WERI-Rb-1 (cell line): ENCODE results near the gene MARK4.

Experiments
- DNase-seq: peaks from one replicate; pipeline ENCODE4 v3.0.0-alpha.2; 2020
- H3K27ac ChIP-seq: fragments of 250-450 bp; sonication (Bioruptor Pico); 2 replicates; pipeline ENCODE4 v1.5.1; 2020; ENCODE audit warnings: mild to moderate bottlenecking, moderate library complexity
- H3K27me3 ChIP-seq: fragments of 250-450 bp; sonication (Bioruptor Pico); 2 replicates; pipeline ENCODE4 v1.5.1; 2021; ENCODE audit warnings: mild to moderate bottlenecking, low read depth, moderate library complexity; ENCODE audit not compliant: insufficient read depth, severe bottlenecking
- H3K36me3 ChIP-seq: fragments of 250-450 bp; sonication (Bioruptor Pico); 2 replicates; pipeline ENCODE4 v1.5.1; 2020; ENCODE audit warnings: mild to moderate bottlenecking, moderate library complexity
- H3K4me3 ChIP-seq: 2 replicates; pipeline ENCODE4 v1.5.1; 2011; ENCODE audit warnings: low read depth, mild to moderate bottlenecking, control low read depth, low read length
- H3K9me3 ChIP-seq: fragments of 250-450 bp; sonication (Bioruptor Pico); 2 replicates; pipeline ENCODE4 v1.5.1; 2021; ENCODE audit warnings: mild to moderate bottlenecking, moderate library complexity; ENCODE audit not compliant: severe bottlenecking
- CTCF ChIP-seq: IDR thresholded peaks from 2 replicates; pipeline ENCODE4 v1.5.1; 2011; ENCODE audit warnings: low read depth, mild to moderate bottlenecking, control low read depth, inconsistent platforms, low read length

The MARK4 gene

GRCh38 chr19:45250832-45251451 lies at the start of gene MARK4:
MARK4 (plus strand) TSS chr19:45251271; CDS start chr19:45251589, 318 bp downstream.
- Histone ChIP-seq H3K36me3 (peaks cover 7% of the 10 kb centered on the region; the same call in 1 of the 2 replicates), H3K9me3 (no peaks in the 10 kb centered on the region), H3K27me3 (no peaks in the 10 kb centered on the region), H3K4me3 (peak within 1 kb of the TSS; percentile 56), H3K27ac (peak within 1 kb of the TSS; percentile 68)
- DNase-seq = peak; percentile 58
- TF ChIP-seq CTCF = no peak

- DNase-seq = no peak
- no peaks in the 10 kb centered on the region for H3K36me3 ChIP-seq
- TF ChIP-seq CTCF = no peak
- H3K4me3 ChIP-seq = no peak overlapping the region
- no peaks in the 10 kb centered on the region for H3K9me3 ChIP-seq
- no peak overlapping the region for H3K27ac ChIP-seq
- no peaks in the 10 kb centered on the region for H3K27me3 ChIP-seq
Observed at GRCh38 chr19:45202637-45203036, 48.4 kb upstream of the MARK4 start.

GRCh38 chr19:45205810-45206209 lies 45.3 kb upstream of the MARK4 start:
- no peaks in the 10 kb centered on the region for H3K27me3 ChIP-seq
- no peaks in the 10 kb centered on the region for H3K36me3 ChIP-seq
- no peak overlapping the region for H3K27ac ChIP-seq
- no peak for TF ChIP-seq CTCF
- no peaks in the 10 kb centered on the region for H3K9me3 ChIP-seq
- DNase-seq = no peak
- no peak overlapping the region for H3K4me3 ChIP-seq

- no peak for TF ChIP-seq CTCF
- Histone ChIP-seq H3K27ac (no peak overlapping the region), H3K36me3 (no peaks in the 10 kb centered on the region), H3K27me3 (no peaks in the 10 kb centered on the region), H3K9me3 (no peaks in the 10 kb centered on the region), H3K4me3 (no peak overlapping the region)
- DNase-seq = no peak
Observed at GRCh38 chr19:45206328-45206727, 44.7 kb upstream of the MARK4 start.

- Histone ChIP-seq H3K9me3 (no peaks in the 10 kb centered on the region), H3K27ac (no peak overlapping the region), H3K27me3 (no peaks in the 10 kb centered on the region), H3K4me3 (no peak overlapping the region), H3K36me3 (no peaks in the 10 kb centered on the region)
- no peak for DNase-seq
- TF ChIP-seq CTCF = no peak
Observed at GRCh38 chr19:45211751-45212381, 39.2 kb upstream of the MARK4 start.

GRCh38 chr19:45213031-45213430 lies 38.0 kb upstream of the MARK4 start:
- Histone ChIP-seq H3K27ac (no peak overlapping the region), H3K4me3 (no peak overlapping the region), H3K9me3 (no peaks in the 10 kb centered on the region), H3K36me3 (no peaks in the 10 kb centered on the region), H3K27me3 (no peaks in the 10 kb centered on the region)
- DNase-seq = no peak
- no peak for TF ChIP-seq CTCF
